NCI-H748 treated with DMSO at 0.1 percent for 48 hours (cell line): Measurements from ENCODE around the gene GSTA3.
"Not testable (repeated sequence)": the region's sequence is repeated elsewhere in the genome, so short reads cannot be mapped to it uniquely, and the experiment has no call there.

Experiments
- DNase-seq: peaks from one replicate; lab custom pipeline; 2025; lab: John Stamatoyannopoulos, UW

The GSTA3 gene

GRCh38 chr6:52858416-52858815 lies 51.1 kb downstream of the GSTA3 start:
- no peak for DNase-seq

DNA sequence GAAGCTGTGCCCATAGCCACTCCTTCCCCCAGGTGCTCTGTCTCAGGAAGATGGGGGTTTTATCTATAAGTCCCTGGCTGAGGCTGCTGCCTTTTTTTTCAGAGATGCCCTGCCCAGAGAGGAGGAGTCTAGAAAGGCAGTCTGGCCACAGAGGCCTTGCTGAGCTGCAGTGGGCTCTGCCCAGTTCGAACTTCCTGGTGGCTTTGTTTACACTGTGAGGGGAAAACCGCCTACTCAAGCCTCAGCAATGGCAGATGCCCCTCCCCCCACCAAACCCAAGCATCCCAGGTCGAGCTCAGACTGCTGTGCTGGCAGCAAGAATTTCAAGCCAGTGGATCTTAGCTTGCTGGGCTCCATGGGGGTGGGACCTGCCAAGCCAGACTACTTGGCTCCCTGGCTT lies 53.4 kb downstream of the GSTA3 start:
- not testable (repeated sequence) for DNase-seq

DNA sequence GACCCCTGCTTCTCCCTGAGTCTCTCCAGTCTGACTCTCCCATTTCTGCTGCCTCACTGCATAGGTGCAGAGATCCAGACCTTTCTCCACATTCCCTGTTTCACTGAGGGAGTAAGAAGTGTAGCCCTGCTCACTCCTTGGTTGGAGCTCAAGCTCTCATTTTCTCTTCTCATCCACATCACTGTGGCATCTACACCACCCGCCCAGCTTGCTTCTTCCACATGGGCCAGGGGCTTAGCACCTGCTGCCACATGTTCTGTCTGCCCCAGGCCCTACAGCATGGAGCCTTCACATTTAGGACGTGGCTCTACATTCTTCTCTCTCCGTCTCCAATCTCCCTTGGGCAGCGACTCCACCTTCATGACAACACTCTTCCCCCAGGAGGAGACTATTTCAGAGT lies 60.4 kb downstream of the GSTA3 start:
- DNase-seq = no peak
